Esophagus squamous epithelium (tissue), 4 donors: Measurements from ENCODE around the gene C1QTNF9B.

ENCODE experiments used
- POLR2A ChIP-seq, 4 donors: fragments of 450-650 bp; IDR thresholded peaks; one replicate each; pipeline ENCODE4 v1.6.1; 2017; ENCODE audit warnings: antibody characterized with exemption in 4 of 4, mild to moderate bottlenecking in 4 of 4, moderate library complexity in 3 of 4
- TF ChIP-seq, protein P1 (sequence below), 6 experiments: fragments of 450-650 bp in 4 of 6; fragments of 200-600 bp in 2 of 6; sonication (generic) in 2 of 6; IDR thresholded peaks; one replicate each; pipeline ENCODE4 v1.5.1; 2016 to 2019; ENCODE audit warnings: antibody characterized with exemption in 6 of 6, mild to moderate bottlenecking in 4 of 6, moderate library complexity in 4 of 6

- TF ChIP-seq, protein P1, sequence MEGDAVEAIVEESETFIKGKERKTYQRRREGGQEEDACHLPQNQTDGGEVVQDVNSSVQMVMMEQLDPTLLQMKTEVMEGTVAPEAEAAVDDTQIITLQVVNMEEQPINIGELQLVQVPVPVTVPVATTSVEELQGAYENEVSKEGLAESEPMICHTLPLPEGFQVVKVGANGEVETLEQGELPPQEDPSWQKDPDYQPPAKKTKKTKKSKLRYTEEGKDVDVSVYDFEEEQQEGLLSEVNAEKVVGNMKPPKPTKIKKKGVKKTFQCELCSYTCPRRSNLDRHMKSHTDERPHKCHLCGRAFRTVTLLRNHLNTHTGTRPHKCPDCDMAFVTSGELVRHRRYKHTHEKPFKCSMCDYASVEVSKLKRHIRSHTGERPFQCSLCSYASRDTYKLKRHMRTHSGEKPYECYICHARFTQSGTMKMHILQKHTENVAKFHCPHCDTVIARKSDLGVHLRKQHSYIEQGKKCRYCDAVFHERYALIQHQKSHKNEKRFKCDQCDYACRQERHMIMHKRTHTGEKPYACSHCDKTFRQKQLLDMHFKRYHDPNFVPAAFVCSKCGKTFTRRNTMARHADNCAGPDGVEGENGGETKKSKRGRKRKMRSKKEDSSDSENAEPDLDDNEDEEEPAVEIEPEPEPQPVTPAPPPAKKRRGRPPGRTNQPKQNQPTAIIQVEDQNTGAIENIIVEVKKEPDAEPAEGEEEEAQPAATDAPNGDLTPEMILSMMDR (IDR thresholded peaks at IDR 0.05) = no peak
- no peak for TF ChIP-seq POLR2A (IDR thresholded peaks at IDR 0.05)
Observed at GRCh38 chr13:23865906-23866305, 31.4 kb downstream of the C1QTNF9B start.
